ENCODE measurements around the gene KRT86.

GRCh38 chr12:52246720-52247621 is 27.5 kb upstream of the KRT86 start:
- TF ChIP-seq EZH2 (IDR thresholded peaks at IDR 0.05; ENCODE audit: insufficient read depth, poor library complexity, severe bottlenecking): no peak
- TF ChIP-seq EZH2phosphoT487 (IDR thresholded peaks at IDR 0.05; ENCODE audit: insufficient read depth, low read depth): no peak
